Nephron (organoid): Measurements from ENCODE around the gene SYT1.

Source experiments
- H3K27ac Mint-ChIP-seq, 3 experiments: 2 replicates each; pipeline ENCODE4 v1.8.0; 2020; ENCODE audit warnings: mixed read lengths in 3 of 3, mild to moderate bottlenecking in 2 of 3, moderate library complexity in 1 of 3
- H3K27me3 Mint-ChIP-seq: 2 replicates; pipeline ENCODE4 v1.8.0; 2021; ENCODE audit warnings: low read depth, mild to moderate bottlenecking, moderate library complexity, mixed read lengths
- H3K36me3 Mint-ChIP-seq: 2 replicates; pipeline ENCODE4 v1.8.0; 2020; ENCODE audit warnings: low read depth, mixed read lengths
- H3K4me1 Mint-ChIP-seq: 2 replicates; pipeline ENCODE4 v1.8.0; 2020; ENCODE audit warnings: mixed read lengths
- H3K4me3 Mint-ChIP-seq, 3 experiments: 2 replicates each; pipeline ENCODE4 v1.8.0; 2020; ENCODE audit warnings: mild to moderate bottlenecking in 3 of 3, mixed read lengths in 3 of 3, moderate library complexity in 2 of 3
- H3K9me3 Mint-ChIP-seq: 2 replicates; pipeline ENCODE4 v1.8.0; 2020; ENCODE audit warnings: mixed read lengths
- TF ChIP-seq, protein P1 (sequence below), 3 experiments: fragments of 200-600 bp; sonication (generic); IDR thresholded peaks; one replicate each; pipeline ENCODE4 v1.5.0; 2021; ENCODE audit warnings: antibody characterized with exemption in 3 of 3; ENCODE audit not compliant: unreplicated experiment in 3 of 3

The SYT1 gene

GRCh38 chr12:78853231-78853630, 11.3 kb upstream of the SYT1 start:
- Mint-ChIP-seq H3K4me1 (no peaks in the 10 kb centered on the region), H3K27me3 (no peaks in the 10 kb centered on the region), H3K9me3 (peaks cover 19% of the 10 kb centered on the region), H3K27ac (no peak overlapping the region), H3K36me3 (no peaks in the 10 kb centered on the region), H3K4me3 (no peak overlapping the region)
- TF ChIP-seq, protein P1, sequence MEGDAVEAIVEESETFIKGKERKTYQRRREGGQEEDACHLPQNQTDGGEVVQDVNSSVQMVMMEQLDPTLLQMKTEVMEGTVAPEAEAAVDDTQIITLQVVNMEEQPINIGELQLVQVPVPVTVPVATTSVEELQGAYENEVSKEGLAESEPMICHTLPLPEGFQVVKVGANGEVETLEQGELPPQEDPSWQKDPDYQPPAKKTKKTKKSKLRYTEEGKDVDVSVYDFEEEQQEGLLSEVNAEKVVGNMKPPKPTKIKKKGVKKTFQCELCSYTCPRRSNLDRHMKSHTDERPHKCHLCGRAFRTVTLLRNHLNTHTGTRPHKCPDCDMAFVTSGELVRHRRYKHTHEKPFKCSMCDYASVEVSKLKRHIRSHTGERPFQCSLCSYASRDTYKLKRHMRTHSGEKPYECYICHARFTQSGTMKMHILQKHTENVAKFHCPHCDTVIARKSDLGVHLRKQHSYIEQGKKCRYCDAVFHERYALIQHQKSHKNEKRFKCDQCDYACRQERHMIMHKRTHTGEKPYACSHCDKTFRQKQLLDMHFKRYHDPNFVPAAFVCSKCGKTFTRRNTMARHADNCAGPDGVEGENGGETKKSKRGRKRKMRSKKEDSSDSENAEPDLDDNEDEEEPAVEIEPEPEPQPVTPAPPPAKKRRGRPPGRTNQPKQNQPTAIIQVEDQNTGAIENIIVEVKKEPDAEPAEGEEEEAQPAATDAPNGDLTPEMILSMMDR (IDR thresholded peaks at IDR 0.05; ENCODE audit: unreplicated experiment in 3 of 3): no peak

GRCh38 chr12:78863482-78864402, 832 bp upstream of the SYT1 start:
- H3K4me3 Mint-ChIP-seq: peak overlapping the region; percentile 92 to 97 (median 94)
- H3K36me3 Mint-ChIP-seq: no peaks in the 10 kb centered on the region
- peaks cover 11% of the 10 kb centered on the region for H3K27me3 Mint-ChIP-seq
- TF ChIP-seq, protein P1 (IDR thresholded peaks at IDR 0.05; ENCODE audit: unreplicated experiment in 3 of 3): no peak
- peaks cover 19% of the 10 kb centered on the region for H3K4me1 Mint-ChIP-seq
- H3K9me3 Mint-ChIP-seq: no peaks in the 10 kb centered on the region
- peak overlapping the region; percentile 84 to 93 (median 85) for H3K27ac Mint-ChIP-seq

- TF ChIP-seq, protein P1 (IDR thresholded peaks at IDR 0.05; ENCODE audit: unreplicated experiment in 3 of 3): no peak
- Mint-ChIP-seq H3K4me3 (peak overlapping the region; percentile 92 to 97 (median 94)), H3K36me3 (no peaks in the 10 kb centered on the region), H3K9me3 (no peaks in the 10 kb centered on the region), H3K4me1 (peaks cover 19% of the 10 kb centered on the region), H3K27ac (peak overlapping the region; percentile 84 to 93 (median 85)), H3K27me3 (peaks cover 11% of the 10 kb centered on the region)
Measured at GRCh38 chr12:78864870-78865463, 393 bp downstream of the SYT1 start.

- H3K36me3 Mint-ChIP-seq: no peaks in the 10 kb centered on the region
- no peaks in the 10 kb centered on the region for H3K9me3 Mint-ChIP-seq
- H3K27me3 Mint-ChIP-seq: peaks cover 11% of the 10 kb centered on the region
- TF ChIP-seq, protein P1 (IDR thresholded peaks at IDR 0.05; ENCODE audit: unreplicated experiment in 3 of 3): no peak
- H3K4me1 Mint-ChIP-seq: peaks cover 19% of the 10 kb centered on the region
- H3K4me3 Mint-ChIP-seq: peak overlapping the region; percentile 92 to 97 (median 94)
- peak overlapping the region; percentile 84 to 85 (median 84) for H3K27ac Mint-ChIP-seq
Measured at GRCh38 chr12:78865516-78865915, 942 bp downstream of the SYT1 start.

DNA sequence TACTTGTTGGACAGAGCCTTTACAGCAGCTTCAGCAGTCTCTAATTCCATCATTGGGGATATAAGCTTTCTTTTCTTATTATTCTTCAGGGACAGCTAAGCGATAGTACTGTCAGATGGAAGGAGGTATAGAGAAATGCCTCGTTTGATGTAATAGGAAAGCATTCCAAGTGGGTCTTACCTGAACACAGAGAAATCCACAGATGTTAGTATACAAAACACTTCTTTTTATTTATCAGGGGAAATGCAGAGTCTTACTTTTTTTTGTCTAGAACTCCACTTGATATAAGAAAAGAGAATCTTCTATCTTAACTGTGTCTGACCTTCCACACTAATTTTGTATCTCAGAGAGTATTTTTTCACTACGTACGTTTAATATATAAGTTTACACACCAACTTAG, 1.9 kb downstream of the SYT1 start:
- Mint-ChIP-seq H3K27me3 (peaks cover 11% of the 10 kb centered on the region), H3K9me3 (no peaks in the 10 kb centered on the region), H3K4me3 (peak overlapping the region; percentile 92 to 97 (median 94)), H3K4me1 (peaks cover 22% of the 10 kb centered on the region), H3K36me3 (no peaks in the 10 kb centered on the region), H3K27ac (peak overlapping the region in 1 of 3 experiments; percentile 21)
- TF ChIP-seq, protein P1 (IDR thresholded peaks at IDR 0.05; ENCODE audit: unreplicated experiment in 3 of 3): no peak
